HL-60/S4 treated with retinoic acid at 250 ng/mL for 4 days and 3 days (cell line): Measurements from ENCODE around the gene SDHA.

ENCODE experiments used
- in situ Hi-C: fragments of 300-500 bp; cut with MboI; formaldehyde crosslinking; loops from 2 replicates; pipeline ENCODE4 v1.7.0; 2022; ENCODE audit warnings: low sequenced_read_pairs

The SDHA gene

DNA sequence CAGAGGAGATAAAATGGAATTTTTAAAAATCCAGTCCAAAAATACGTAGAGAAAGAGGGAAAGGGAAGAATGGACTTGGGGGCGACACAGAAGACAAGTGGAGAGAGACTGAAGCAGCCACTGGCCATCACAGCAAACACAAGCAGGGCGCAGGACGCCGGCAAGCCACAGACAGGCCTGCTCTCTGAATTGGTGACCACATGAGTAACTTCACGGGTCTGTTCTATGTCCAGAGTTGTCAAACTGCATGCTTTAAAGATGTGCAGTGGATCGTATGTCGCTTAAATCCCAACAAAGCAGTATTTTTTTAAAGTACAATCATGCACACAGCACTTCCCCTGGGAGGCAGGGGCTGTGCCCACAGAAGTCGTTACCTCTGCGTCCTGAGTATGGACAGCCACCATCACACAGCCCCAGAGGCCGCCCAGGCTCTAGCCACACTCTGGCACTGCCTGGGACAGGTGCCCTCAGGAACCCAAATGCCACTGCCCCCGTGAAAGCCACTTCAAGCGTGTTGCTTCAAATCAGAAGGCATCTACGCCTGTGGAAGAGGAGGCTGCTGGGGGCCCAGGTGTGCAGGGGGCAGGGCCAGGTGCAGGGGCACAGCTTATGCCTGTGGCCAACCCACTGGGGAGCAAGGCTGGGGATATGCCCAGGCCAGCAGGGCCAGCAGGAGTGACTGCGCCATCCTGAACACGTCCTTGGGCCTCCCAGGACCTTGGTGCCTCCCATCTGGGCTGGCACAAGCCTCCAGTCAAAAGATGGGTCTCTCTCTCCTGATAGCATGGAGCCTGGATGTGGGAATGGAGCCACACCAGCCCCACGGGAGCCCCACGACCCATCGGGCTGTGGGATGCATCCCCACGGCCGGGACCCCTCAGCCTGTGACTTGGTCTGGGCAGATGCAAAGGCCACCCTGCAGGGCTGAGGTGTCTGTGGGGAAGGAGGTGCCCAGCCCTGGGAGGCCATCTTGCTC, 32.7 kb upstream of the SDHA start:
- in situ Hi-C loops = no loop called here

DNA sequence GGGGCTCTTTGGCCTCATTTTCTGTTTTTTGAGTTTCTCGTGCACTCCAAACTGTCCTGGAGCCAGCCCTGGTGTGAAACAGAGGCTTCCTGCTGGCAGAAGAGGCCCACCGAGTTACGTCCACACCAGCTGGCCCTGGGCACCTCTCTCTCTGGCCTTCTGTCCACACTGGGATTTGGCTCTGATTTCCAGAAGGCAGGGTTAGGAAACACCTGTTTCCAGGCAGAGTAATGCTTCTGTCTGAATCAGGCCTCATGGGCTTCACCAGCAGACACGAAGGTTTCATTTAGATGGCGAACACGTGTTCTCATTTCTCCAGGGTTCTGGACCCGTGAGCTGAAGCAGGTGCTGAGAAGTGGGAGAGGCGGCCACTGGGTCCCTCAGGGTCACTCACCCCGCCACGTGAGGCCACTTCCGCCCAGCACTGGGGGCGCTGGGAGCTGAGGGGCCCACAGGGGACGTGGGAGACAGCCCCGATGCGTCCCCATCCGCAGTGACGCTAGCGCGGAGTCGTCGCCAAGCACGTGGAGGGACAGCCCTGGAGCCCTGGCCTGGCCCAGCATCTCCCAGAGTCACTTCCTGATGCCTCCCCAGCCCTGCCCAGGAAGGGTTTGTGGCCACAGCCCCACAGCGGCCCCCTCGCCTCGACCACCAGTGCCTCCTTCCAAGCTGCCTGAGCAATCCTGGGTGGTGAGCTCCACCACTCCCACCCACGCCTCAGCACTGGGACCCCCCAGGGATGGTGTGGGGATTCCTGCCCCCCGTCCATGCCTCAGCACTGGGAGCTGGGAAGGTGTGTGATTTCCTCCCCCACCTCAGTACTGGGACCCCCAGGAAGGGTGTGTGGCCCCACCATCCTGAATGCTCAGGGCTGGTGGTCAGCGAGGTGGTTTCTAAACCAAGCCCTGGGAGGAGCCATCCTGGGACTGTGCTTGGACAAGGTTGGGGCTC, 31.8 kb upstream of the SDHA start:
- in situ Hi-C loops = no loop called here

- in situ Hi-C loops = no loop called here
Observed at GRCh38 chr5:187042-187431, 31.1 kb upstream of the SDHA start.

DNA sequence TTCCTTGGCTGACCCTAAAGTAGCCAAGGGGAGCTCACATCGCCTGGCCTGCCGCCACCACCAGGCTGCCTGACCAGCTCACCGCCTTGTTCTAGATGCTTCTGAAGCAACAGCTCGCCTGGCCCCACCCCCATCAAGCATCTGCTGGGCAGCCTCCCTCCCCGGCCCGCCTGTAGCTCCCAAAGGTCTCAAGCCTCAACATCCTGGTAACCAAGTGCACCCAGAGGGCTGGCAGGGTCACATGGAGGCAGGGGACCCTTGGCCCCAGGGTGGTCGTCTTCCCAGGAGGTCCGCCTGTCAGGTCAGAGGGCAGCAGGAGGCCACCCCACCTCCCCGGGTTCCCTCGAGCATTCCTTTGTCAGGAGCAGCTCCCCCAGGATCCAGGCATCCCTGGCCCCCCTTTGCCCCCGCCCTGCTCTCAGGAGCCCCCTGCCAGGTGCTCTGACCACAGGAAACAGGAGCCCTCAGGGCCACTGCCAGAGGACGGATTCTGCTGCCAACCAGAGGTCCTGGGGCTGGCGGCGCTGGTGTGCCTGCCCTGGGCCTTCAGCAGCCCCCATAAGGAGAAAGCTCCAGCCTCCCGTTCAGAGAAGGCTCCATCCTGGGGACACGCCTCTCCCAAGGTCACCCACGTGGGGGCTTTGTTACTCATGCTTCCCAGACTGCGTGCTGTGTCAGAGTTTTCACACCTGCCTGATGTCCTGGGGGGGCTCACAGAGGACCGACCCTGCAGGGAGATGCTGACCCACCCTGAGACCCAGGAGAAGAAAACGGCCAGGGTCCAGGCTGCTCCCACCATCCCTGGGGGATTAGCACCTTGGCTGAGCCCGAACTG, 30.3 kb upstream of the SDHA start:
- in situ Hi-C loops = no loop called here

GRCh38 chr5:188488-189481, 29.3 kb upstream of the SDHA start:
- in situ Hi-C loops = no loop called here

DNA sequence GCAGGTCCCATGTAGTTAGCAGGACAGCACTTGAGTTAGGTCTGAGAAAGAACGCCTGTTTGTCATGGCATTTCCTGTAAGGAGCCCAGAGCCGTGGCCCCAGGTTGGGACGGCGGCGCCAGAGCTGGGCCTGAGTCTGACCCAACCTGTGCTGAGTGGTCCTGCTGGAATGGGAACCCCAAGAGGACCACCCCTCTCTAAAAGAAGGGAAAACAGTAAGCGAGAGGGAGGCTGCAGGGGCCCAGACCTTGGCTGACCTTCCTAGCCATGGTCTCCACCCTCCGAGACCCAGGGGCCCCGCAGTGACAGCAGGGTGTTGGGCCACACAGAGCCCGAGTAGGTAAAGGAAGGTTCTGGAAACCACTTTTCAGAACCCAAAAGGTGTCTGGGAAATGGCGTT, 28.6 kb upstream of the SDHA start:
- in situ Hi-C loops = no loop called here

DNA sequence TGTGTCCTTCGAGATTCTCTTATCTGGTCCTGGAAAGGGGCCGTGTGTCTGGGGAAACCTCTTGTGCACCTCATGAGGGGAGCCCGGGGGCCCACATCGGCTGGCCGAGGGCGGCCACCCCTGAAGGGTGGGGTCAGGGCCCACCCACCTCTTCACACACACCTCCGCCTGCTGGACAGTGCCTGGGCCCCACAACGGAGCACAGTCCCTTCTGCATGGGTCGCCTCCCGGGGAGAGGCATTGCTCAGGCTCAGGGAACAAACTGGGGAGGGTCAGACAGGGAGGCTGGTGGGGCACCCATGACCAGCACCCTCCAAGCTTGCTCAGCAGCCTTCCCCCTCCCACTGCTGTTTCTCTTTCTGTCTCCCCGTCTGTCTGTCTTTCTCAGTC, 28.1 kb upstream of the SDHA start:
- in situ Hi-C loops = no loop called here

DNA sequence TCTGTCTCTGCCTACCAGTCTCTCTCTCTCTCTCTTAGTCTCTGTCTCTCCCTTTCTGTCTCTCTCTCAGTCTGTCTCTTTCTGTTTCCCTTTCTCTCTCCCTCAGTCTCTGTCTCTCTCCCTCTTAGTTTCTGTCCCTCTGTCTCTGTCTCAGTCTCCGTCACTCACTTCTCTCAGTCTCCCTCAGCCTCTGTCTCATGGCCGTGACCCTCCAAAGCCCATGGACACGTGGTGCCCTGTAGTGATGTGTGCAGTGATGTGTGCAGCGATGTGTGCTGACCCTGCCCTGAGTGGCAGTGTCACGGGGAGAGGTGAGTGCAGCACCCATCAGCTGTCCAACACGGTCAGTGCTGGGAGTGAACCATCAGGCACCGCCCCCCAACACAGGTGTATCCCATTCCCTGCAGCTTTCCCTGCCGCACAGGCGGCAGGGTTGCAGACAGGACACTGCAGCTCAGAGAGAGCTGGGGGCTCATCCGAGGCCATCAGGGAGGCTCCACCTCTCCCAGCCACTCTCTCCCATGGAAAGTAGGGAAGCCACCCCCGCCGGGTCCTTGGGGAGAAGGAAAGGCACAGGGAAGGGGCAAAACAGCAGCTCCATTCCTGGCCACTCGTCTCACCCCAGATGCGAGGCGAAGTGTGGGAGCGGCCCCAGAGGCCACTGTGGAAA, 27.6 kb upstream of the SDHA start:
- in situ Hi-C loops = no loop called here

DNA sequence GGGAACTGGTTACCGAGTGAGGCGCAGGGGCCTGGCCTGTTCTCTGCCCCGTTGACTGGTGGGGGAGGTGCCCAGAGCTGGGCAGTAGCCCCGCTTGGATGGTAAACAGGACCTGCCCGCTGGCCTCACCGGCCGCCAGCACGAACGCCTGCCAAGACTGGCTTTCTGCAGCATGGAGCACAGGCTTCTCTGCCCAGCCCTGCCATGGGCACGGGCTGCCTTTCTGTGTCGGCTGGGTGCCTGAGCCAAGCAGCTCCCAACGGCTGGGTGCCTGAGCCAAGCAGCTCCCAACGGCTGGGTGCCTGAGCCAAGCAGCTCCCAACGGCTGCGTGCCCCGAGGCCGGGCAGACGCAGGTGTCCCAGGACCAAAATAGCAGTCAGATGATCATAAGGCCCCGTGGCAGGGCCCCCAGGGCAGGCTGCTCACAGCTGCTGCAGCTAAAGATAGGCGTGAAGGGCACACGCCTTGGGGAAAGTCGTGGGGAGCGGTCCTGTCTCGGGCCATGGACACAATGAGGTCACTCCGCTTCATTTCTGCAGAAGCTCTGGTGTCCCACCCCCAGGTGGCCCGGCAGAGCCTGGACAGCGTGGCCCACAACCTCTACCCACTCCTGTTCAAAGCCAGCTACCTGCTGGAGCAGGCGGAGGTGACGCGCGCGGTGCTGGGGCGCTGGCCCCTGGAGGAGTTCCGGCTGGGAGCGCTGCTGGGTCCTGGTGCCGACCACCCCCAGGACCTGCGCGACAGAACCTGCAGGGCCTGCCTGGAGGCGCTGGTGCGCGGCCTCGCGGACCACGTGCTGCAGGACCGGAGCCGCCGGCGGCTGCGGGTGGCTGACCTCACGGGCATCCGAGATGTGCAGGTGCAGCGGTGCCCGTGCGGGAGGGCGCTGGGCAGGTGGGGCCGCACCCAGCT, 26.8 kb upstream of the SDHA start, which contains the start of gene LRRC14B:
TSS of gene LRRC14B (plus strand) at position 460 of the 913 bp plus-strand sequence. CDS start at position 504, 44 bp downstream.
- in situ Hi-C loops = no loop called here

DNA sequence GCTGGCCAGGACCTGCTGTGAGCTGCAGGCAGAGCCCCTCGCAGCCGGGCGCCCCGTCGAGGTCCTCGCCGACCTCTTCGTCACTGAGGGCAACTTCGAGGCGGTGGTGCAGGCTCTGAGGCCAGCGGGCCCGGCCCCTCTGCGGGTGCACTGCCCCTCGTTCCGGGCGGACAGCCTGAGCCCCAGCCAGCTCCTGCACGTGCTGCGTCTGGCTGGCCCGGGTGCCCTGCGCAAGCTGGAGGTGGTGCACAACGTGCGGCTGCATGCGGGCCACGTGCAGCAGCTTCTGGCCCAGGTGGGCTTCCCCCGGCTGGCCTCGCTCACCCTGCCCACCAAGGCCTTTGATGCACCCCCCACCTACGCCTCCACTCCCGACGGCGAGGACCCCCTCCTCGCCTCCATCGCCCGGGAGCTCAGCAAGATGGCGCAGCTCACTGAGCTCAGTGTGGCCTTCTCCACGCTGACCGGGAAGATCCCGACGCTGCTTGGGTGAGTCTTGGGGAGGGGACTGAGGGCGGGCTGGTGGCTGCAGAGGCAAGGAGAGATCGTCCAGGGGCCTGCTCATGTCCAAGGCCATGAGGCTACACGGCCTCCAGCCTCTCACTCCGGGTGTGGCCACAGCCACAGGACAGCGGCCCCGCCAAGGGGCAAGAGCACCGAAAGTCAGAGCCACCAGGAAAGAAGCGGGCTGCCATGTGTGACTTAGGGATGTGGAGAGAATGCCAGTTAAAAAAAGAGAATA, 26.0 kb upstream of the SDHA start:
- in situ Hi-C loops = no loop called here

GRCh38 chr5:192691-192969, 25.5 kb upstream of the SDHA start:
- in situ Hi-C loops = no loop called here

GRCh38 chr5:192970-193831, 24.9 kb upstream of the SDHA start:
- in situ Hi-C loops = no loop called here

- in situ Hi-C loops = no loop called here
Observed at GRCh38 chr5:194102-194501, 24.0 kb upstream of the SDHA start.

DNA sequence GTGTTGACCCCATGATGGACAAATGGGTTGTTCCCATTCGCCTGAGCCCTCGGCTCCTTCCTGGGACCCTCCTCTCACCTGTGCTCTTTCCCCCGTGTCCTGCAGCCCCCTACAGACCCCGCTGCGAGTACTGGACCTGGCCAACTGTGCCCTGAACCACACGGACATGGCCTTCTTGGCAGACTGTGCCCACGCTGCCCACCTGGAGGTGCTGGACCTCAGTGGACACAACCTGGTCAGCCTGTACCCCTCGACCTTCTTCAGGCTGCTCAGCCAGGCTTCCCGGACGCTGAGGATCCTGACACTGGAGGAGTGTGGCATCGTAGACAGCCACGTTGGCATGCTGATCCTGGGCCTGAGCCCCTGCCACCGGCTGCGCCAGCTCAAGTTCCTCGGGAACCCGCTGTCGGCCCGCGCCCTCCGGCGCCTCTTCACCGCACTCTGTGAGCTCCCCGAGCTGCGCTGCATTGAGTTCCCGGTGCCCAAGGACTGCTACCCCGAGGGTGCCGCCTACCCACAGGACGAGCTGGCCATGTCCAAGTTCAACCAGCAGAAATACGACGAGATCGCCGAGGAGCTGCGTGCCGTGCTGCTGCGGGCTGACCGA, 23.4 kb upstream of the SDHA start:
- in situ Hi-C loops = no loop called here

DNA sequence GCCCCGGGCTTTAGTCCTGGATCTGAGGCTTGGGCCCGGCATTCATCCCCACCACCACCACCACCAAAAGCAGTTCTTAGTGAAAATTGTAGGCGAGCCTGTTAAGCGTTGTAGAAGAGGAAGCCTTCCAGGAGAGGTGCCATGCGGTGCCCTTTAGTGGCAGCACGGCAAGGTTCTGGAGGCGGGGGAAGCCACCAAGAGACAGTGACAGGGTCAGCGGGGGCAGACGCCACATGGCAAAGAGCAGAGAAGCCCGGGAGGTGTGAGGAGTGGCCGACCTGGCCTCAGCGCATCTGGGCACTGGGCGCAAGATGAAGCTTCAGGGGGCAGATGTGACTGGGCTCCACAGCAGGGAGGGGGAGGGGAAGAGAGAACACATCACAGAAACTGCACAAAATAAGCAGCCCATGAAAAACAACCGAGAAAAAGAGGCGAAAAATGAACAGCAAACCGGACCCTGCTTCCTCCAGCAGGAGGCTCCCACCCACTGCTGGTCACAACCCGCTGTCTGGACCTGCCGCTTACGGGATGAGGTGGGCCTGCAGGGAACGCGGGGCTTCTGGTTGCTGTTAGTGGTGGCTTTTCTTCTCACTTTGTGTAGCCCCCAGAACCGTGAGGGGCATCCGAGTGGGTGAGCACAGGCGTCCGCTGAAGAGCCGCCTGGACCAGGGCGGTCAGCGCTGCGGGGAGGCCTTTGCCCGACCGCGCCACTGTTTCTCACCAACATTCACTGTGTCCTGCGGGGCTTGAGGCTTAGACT, 22.5 kb upstream of the SDHA start:
- in situ Hi-C loops = no loop called here
